ENCODE results near the gene C6orf141. TPM values are rescaled to one million over a fixed set of nuclear protein-coding genes. Genes with fewer than 3 reads are reported as not detected.

Gene C6orf141
- 70.0 TPM for total RNA-seq

DNA sequence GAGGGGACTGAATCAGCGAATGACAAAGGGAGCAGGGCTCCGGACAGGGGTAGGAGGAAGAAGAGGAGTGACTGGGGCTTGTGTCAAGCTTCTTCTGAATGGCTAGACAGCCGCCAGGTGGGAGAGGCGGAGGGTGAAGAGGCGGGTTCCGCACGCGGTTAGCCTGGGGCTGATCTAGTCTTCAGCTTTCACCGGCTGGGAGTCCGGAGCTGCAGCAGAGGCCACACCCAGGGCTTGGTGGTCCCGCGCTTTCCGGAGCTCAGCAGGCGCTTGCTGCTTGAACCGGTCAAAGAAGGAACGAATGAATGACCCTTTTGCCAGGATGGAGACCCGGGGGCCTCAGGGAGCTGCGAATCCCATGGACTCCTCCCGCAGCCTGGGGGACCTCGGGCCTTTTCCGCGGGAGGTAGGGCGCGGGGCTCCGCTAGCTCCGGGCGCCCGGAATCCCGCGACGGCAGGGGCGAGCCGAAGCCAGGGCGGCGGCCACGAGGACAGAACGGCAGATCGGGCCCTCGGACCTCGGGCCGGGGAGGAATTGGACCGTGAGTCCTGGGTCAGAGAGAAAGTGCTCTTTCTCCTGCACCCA lies at the start of gene C6orf141:
Gene C6orf141 (plus strand): TSS at position 177 of the 586 bp plus-strand sequence. CDS start 125 bp downstream, at position 302.
- DNase-seq (ENCODE audit: low spot score), result peak; percentile 85

DNA sequence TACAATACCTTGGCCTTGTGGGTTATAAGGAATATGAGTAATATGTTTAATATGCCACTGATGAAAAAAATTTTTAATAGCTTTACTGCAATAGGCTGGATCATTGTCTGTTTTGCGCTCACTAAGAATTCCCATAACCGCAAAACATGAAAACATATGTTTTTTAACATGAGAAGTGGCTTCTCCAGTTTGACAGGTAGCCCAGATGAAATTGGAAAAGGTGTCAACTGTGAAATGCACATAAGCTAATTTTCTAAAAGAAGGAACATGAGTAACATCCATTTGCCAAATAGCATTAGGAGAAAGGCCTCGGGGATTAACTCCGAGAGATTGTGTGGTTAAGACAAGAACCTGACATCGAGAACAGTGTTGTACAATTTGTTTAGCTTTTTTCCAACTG lies 45.8 kb upstream of the C6orf141 start:
- DNase-seq (ENCODE audit: low spot score), result no peak

DNA sequence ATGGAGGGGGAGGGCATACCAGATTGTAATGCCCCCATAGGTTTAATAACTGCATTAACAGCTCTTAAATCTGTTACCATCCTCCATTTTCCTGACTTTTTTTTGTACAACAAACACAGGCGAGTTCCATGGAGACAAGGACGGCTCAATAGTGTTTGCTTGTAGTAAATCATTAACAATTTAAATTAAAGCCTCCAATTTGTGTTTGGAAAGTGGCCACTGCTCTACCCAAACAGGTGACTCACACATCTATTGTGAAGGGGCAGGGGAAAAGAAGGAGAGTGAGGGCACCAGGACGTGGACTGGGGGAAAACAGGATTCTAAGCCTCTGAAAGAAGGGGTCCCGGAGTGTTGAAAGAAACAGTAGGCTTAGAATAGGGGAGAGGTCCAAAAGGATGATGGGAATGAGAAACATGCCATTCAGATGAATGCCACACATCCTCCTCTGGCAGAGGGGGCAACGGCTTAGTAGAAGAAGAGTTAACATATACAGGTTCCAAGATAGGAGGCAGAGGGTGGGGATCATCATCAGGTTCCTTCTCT lies 43.8 kb upstream of the C6orf141 start:
- peak; percentile 39 for DNase-seq (ENCODE audit: low spot score)

DNA sequence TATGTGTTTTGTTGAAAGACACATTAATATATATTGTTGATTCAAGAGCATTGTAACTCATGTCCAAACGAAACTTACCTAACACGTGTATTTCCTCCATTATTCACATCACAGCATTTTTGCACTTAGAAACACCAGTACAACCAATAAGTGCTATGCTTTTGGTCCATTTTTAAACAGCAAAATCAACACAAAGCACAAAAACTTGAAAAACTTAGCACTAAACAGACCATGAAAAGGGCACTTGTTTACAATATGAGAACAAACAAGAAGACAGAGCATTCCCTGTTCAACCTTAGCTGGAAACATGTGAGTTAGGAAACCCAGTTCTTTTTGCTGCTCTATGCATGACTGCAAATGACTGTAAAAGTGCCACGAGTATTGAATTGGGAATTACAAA lies 41.1 kb upstream of the C6orf141 start:
- no peak for DNase-seq (ENCODE audit: low spot score)

DNA sequence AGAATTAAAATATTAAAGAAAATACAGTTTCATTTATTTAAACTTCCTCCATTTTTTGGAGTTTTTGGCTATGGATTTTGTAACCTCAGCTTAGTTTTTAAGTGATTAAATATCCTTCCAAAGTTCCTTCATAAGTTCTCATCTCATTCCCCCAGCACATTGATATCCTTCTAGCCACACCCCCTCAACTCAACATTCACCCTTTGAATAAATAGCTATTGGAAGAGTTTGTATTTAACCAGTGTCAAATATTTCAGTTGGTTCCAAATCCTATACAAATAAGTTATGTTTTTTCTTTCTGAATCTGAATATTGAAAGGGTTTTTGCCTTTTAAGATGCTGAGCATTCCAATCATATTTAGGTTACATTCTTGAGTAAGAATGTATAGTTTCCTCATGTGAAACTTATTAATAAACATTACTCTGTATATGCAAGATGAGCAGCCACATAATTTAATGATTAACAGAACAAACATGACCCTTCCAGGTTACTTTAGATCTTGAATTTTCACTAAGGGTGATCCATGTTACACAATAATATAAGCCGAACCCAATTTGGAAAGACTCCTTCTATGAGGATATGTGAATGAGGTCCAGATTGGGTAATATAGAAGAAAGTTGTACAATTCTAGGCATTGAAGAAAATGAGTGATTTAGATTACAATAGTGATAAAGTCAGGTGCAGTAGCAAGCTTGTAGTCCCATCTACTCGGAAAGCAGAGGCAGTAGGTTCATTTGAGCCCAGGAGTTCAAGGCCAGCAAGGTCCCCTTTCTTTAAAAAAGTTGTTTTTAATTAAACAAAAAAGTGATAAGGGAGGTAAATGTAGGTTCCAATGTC lies 37.1 kb upstream of the C6orf141 start:
- no peak for DNase-seq (ENCODE audit: low spot score)

DNA sequence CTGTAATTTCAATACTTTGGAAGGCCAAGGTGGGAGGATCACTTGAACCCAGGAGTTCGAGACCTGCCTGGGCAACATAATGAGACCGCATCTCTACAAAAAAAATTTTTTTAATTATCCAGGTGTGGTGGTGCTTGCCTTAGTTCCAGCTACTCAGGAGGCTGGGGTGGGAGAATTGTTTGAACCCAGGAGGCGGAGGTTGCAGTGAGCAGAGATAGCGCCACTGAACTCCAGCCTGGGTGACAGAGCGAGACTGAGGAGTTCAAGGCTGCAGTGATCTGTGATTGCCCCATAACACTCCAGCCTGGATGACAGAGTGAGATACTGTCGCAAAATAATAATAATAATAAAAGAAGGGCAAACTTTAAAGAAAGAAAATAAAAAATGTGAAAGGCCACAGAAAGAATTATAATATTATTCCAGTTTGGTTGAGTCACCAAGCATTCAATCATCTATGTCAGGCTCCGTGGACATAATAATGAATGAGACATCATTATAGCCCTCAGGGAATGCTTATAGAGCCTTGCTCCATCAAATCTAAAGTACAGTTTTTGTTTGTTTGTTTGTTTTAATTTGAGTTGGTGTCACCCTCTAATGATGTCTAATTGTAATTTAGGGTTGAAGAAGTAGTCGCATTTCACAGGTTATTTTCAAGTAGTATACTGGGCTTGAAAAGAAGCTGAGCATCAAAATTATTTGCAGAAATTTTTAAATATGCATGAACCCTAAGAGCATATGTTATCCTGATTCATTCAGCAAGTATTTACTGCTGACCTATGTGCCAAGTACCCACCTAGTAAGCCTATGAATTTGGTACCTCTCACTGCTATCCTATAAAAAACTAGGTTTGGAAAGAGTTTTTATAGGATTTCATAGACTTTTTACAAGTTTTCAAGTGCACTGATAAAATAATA lies 35.6 kb upstream of the C6orf141 start:
- DNase-seq (ENCODE audit: low spot score), result no peak

DNA sequence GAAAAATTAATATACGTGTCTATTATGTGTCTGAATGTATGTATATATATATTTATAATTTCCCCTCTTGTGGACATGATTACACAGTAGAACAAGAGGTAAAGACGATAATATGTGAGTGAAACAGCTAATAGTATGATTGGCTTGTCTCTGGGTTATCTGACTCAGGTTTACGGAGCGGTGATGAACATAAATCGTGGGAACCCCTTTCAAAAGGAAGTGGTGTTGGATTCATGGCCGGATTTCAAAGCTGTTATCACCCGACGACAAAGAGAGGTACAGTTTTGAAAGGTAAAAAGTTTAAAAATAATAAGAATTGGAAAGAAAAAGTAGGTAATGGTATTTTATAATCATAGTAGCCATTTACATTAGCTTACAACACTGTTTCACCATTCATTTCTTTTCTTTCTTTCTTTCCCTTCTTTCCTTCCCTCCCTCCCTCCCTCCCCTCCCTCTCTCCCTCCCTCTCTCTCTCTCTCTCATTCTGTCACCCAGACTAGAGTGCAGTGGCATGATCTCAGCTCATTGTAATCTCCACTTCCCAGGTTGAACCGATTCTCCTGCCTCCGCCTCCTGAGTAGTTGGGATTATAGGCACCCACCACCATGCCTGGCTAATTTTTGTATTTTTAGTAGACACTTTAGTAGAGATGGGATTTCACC lies 34.9 kb upstream of the C6orf141 start:
- DNase-seq (ENCODE audit: low spot score), result no peak

DNA sequence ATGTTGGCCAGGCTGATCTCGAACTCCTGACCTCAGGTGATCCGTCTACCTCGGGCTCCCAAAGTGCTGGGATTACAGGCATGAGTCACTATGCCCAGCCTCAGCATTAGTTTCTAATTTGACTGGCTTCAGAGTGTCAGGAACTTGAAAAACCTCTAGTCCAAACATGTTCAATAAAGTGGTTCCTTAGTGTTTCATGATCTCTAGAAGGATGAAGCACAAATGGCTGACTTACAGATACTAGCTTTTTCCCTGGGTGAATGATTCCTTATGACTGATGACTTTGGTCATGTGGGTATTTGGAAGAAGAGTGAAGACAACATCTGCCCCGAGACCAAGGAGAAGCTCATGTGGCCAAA lies 34.3 kb upstream of the C6orf141 start:
- DNase-seq (ENCODE audit: low spot score), result no peak

DNA sequence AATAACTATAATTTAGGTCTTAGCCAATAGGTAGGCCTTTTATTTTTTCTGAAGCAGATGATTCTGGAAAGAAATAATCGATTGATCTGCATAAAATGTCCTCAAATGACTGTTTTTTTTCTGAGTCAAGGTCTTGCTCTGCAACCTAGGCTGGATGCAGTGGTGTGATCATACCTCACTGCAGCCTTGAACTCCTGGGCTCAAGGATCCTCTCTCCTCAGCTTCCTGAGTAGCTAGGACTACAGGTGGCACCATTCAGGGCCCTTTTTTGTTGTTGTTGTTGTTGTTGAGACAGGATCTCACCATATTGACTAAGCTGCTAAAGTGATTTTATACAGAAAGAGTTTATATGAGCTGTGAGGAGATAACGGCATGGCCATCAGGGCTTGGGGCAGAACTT lies 32.5 kb upstream of the C6orf141 start:
- DNase-seq (ENCODE audit: low spot score), result no peak

DNA sequence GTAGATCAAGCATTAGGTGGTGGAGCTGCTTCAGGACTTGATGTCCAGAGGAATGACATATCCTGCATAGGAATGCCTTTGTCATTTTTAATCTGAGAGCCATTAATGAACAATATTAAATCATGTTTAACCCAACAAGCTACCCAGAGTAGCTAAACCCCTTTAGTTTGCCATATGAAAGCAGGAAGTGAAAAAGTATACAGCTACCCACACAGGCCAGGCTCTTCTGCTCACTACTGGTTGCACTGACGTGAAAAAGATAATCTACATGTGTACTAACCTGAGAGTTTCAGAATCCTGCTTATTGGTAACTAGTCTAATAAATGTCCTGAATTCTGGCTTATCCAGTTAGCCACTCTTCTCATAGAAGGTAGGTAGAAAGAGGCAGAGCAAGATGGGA lies 30.8 kb upstream of the C6orf141 start:
- no peak for DNase-seq (ENCODE audit: low spot score)

DNA sequence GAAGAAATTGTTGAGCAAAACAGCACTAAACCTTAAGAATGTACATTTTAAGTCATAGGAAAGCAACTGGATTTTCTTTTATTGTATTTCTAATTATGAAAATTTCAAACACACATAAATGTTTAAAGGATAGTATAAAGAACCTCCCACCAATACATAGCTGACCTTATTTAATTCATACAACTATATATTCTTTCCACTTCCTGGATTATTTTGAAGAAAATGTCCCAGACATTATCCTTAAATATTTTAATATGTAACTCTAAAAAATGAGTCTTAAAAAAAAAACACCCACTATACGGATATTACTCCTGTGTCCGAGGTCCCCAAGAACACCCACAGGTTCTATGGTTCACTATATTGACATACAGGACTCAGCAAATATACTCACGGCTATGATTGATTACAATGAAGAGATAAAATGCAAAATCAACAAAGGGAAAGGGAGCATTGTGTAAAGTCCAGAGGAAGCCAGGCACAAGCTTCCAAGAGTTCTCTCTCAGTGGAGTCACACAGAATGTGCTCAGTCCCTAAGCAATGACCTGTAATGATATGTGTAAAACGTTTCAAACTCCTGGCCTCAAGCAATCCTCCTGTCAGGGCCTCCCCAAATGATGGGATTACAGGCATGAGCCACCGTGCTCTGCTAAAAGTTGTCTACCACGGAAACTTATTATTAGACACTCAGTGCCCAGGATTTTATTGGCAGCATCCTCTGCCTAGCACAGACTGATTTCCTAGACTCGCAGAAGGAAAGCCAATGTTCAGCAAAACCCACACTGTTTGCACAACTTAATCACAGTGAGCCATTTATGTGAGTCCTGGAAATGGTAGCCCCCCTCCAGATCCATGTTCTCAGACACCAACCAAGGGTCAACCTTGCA lies 27.5 kb upstream of the C6orf141 start:
- DNase-seq (ENCODE audit: low spot score), result peak; percentile 33

DNA sequence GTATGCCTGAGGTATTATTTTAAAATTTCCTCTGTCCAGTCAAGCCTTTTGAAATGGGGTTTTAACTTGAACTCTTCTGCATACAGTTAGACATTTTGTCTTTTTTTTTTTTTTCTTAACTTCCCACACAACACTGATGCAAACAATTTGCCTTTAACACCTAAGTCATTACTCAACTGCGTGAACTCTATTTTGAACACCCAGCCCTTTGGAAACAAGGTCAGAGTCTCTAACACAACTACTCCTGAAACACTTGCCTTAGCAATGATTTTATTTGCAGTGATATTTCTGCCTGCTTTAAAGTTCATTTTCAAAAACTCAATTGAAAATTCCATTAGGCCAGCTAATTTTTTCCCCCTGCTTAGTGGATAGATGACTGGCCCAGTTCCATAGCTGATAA lies 26.6 kb upstream of the C6orf141 start:
- DNase-seq (ENCODE audit: low spot score), result no peak

DNA sequence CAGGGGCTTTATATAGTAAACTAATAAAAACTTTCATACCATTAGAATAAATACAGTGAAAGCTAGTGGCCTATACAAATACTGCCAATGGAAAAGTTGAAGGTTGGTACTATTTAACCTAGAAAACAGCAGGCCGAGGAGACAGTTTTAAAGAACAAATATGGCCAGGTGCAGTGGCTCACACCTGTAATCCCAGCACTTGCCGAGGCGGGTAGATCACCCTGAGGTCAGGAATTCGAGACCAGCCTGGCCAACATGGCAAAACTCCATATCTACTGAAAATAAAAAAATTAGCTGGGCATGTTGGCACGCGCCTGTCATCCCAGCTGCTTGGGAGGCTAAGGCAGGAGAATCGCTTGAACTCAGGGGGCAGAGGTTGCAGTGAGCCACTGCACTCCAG lies 25.9 kb upstream of the C6orf141 start:
- DNase-seq (ENCODE audit: low spot score), result no peak

DNA sequence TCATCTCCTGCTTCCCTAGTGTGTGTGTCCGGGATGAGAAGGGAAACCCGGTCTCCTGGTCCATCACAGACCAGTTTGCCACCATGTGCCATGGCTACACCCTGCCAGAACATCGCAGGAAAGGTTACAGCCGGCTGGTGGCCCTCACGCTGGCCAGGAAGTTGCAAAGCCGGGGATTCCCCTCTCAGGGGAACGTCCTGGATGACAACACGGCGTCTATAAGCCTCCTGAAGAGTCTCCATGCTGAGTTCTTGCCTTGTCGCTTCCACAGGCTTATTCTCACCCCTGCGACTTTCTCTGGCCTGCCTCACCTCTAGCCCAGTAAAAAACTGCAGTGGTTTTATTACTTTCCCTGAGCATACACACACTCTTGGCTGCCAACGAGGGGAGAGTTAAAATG lies 23.9 kb upstream of the C6orf141 start:
- no peak for DNase-seq (ENCODE audit: low spot score)

DNA sequence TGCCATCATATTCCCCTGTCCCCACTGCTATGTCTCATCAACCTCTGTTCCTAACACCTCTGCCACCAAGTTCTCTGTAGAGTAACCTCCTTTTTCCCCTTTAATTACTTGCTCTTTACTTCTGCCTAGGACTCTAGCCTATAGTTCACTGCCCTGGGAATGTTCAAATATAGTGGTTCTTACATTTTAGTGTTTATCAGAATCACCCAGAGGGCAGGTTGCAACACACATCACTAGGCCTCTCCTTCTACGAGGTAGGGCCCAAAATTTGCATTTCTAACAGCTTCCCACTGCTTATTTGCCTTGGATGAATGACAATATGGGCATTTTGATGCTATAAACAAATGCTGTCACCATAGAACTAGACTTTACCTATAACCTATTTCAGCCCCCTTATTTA lies 23.1 kb upstream of the C6orf141 start:
- DNase-seq (ENCODE audit: low spot score), result no peak

DNA sequence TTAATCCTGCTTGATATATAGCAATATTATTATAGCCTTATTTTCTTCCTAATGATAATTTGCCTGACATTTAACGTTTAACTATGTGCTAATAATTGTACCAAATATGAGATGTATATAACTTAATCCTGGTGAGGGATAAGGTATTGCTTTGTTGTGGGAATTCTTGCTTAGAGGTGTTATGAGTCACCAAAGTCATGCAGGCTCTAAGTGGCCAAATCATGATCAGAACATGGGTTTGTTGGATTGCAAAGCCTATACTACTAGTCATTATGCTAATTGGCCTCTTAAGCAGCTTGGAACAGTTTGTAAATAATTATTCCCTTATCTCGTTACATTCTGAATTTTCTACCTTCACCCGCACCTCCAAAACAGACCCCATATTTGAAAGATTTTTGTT lies 21.9 kb upstream of the C6orf141 start:
- DNase-seq (ENCODE audit: low spot score), result no peak

DNA sequence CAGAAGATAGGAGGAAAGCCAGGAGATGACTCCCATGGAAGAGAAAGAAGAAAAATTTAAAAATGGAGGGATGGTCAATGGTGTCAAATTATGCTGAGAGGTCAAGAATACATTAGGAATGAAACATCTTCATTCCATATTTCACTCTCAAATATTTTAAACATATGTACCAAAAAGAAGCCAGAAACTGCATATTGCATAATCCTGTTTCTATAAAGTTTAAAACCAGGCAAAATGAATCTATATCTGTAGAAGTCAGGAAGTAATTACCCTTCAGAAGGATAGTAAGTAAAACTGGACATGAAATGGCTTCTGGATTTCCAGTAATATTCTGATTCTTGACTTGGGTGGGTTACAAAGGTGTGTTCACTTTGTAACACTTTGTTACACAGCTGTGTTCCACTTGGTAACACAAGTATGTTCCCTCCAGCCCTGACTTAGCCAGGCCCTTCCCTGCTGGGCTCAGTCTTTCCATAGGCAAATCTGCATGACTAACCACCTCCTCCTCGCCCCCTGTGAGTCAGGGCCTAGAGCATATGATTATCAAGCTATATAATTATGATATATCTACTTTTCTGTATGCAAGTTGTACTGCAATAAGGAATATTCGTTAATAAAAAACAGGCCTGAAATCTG lies 20.2 kb upstream of the C6orf141 start:
- no peak for DNase-seq (ENCODE audit: low spot score)

DNA sequence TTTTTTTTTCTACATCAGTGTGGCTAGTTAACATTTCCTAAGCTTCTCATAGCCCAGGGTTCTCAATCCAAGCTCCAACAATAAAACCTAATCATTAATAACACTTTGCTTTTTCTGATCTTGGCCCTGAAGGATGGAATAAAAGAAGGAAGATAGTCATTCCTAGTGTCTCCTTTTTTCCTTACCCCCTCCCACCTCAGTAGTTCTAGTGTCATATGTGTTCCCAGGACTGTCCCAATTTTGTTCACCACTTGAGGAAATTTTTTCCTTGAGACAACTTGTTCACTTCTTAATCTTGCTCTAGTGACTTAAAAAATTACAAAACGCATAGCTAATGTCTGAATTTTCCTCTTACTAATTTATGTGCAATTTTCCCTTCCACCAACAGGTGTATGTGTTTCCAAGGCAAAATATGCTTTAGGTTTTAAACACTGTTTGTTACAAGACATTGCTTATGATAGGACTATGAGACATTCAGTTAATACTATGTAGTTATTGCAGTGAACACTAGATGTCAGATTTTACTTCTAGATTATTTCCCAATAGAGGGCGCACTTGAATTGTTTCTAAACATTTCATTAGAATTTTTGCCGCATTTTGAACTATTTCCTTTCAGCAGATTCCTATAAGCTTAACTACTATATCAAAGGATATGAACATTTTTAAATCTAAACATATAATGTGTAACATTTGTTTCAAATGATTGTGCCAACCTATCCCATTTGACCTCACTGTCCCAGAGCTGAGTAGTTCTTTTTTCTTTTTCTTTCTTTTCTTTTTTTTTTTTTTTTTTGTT lies 18.5 kb upstream of the C6orf141 start:
- DNase-seq (ENCODE audit: low spot score), result no peak

DNA sequence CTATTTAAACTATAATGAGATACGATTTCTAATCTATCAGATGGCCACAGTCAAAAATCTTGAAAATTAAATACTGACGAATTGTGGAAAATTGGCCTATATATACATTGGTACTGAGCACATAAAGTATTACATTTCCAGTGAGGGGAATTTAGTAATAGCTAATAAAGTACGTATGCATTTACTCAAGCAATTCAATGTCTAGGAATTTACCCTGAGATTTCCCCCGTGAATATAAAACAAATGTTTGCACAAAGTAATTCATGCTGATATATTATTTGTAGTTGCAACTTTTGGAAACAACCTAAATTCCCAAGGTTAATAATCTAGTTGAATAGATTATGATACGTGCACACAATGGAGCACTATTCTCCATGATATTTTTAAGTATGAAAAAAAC lies 14.7 kb upstream of the C6orf141 start:
- DNase-seq (ENCODE audit: low spot score), result no peak
